Measurements from ENCODE around the gene PPP1R14C.
A peak's percentile ranks its signal among the peaks of the same experiment; 100 is the strongest.

The PPP1R14C gene

DNA sequence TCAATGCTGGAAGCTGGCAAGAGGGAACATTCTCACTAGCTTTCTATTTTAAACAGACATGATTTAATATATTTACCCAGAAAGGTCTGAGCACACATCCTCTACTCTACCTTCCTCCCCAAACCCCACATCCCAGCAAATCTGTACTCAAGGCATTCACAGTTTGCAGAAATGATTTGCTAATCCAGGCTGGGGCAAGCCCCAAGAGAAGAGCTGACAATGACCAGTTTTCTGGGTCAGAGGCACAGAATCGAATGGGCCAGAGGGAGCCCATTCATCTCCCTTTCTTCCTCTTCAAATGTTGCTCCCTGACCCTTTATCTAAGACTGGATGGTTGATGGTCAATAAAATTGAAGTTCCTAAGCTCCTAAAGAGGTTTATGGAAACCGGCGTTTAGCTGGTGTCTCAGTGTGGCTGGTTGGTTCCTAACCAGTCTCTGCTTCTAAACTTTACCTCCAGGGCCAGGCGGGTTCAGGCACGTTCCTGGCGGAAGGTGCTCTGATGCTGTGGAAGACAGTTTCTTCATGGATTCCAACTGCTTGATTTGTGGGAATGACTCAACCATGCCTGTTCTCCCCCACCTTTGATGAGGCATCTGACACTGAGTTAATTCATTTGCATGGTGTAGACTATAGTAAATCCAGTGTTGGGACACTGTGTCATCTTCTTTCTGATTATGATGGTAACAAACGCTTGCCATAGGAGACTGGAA lies 129.6 kb downstream of the PPP1R14C start:
- DNase-seq (ENCODE audit: low read depth) = no peak

DNA sequence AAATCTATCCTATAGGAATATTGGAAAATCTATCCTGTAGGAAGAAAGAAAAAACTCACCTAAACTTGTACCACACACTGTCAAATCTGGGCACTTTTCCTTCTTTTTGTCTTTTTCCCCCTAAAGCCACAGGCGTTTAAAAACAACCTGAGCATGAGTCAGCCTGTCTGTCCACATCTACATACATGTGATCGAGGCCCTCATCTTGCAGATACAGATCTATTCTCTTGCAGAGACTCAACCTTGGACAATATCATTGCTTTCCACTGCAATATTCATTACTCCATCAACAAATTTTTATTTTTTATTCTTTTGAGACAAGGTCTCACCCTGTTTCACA lies 130.1 kb downstream of the PPP1R14C start:
- DNase-seq (ENCODE audit: low read depth) = no peak

DNA sequence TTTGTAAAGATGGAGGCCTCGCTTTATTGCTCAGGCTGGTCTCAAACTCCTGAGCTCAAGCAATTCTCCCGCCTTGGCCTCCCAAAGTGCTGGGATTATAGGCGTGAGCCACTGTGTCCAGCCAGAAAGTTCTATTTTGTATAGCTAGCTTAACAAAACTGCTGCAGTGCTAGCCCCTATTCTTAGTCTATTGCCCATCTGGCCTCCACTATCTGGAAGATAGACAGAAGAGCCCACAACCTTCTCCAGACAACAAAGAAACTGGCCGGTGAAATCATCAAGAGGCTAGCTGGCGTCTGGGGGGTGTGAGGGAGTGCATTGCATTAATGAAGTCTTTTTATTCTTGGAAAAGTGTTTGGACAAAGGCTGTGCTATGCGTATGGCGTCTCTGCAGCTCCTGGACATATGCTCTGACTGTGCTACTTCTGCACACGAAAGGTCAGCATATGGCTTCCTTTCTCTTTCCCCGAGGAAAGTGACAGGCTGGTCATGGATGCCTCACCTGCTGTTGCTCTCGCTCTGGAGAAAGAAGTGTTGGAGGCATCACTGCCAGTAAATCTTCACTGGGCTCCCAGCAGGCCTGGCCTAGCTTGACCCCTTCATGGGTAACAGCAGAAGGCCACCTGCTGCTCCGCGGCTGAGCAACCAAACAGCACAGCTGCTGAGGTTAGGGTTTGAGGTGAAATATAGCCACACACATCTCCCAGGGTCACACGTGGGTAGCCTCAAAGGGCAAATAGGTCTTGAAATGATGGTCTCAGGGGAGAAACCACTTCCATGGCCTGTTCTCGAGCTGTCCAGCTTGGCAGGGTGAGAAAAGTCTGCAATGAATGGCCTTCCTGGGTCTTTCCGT lies 130.8 kb downstream of the PPP1R14C start:
- no peak for DNase-seq (ENCODE audit: low read depth)

DNA sequence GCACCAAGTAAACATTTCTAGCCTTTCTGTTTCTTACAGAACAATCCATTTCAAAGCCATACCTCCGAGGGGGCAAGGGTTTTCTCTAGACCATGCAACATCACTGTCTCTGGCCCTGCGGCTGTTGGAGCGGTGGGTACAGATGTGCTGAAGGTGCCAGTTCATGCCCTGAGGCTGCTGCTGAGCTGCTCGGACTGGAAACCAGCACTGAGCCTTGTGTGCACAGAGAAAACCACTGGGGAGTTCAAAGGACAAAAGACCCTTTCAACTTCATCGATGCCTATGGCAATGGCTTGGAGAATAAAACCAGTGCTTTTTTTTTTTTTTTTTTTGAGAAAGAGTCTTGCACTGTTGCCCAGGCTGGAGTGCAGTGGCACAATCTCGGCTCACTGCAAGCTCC lies 132.6 kb downstream of the PPP1R14C start:
- DNase-seq (ENCODE audit: low read depth) = no peak

DNA sequence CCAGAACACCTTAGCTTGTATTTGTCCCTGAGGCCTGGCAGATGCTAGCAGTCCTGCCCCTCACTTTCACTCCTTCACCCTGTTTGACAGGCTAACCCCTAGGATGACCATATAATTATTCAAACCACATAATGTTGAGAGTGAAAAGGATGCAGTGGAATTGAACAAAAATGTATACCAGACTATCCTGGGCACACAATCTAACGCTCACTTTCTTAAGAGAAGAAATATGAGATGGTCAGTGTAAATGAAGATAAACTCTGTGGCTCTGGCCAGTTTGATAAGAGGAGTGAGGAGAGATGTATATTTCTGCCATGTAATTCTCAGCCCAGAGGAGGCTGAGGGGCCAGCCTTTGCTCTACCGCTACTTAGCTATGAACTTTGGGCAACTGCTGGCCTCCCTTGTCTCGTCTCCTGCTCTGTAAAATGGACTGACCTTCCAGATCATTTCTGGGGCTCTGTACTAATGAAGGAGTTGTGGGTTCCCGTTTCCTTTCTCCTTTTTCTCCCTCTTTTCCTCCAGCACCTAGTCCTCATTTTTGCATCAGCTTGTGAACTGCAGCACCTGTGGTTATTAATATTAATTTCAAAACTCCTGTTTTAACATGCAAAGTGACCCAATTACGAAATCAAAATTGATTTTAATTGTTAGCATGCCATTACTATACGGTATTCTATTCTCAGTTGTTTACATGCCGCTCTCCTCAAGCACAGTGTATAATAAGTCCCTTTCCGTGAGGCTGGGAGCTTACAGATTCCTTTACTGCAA lies 133.5 kb downstream of the PPP1R14C start:
- no peak for DNase-seq (ENCODE audit: low read depth)

DNA sequence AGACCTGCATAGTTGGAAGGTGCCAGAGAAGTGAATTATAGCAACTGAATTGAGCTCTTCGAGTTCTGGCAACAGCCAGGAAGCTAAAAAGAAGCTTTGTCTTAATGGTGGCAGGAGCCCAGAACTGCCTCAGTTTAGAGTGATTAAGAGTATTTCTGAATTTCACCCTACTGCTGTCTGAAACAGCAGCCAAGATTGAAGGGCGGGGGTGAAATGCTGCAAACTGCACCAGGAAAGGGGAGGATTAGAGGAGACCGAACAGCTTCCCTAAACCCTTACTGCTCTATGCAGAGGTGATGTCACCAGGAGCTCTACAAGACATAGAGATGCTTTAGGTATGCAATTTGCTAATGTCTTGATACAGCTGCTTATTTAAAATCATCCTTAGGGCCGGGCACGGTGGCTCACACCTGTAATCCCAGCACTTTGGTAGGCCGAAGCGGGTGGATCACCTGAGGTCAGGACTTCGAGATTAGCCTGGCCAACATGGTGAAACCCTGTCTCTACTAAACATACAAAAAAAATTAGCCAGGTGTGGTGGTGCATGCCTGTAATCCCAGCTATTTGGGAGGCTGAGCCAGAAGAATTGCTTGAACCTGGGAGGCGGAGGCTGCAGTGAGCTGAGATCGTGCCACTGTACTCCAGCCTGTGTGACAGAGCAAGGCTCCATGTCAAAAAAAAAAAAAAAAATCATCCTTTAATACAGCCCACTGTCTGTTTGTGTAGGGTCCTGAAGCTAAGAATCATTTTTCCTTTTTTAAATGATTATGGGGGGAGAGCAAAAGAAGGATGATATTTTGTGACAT lies 134.3 kb downstream of the PPP1R14C start:
- DNase-seq (ENCODE audit: low read depth) = no peak

DNA sequence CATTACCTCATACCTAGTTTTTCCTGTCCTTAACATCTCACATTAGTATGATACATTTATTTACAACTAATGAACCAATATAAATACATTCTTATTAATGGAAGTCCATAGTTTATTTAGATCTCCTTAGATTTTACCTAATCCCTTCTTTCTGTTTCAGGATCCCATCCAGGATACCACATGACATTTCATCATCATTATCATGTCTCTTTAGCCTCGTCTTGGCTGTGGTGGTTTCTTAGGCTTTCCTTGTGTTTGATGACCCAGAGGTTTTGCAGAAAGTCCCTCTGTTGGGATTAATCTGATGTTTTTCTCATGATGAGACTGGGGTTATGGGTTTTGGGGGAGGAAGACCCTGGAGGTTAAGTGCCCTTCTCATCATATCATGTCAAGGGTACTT lies 136.7 kb downstream of the PPP1R14C start:
- DNase-seq (ENCODE audit: low read depth) = no peak

DNA sequence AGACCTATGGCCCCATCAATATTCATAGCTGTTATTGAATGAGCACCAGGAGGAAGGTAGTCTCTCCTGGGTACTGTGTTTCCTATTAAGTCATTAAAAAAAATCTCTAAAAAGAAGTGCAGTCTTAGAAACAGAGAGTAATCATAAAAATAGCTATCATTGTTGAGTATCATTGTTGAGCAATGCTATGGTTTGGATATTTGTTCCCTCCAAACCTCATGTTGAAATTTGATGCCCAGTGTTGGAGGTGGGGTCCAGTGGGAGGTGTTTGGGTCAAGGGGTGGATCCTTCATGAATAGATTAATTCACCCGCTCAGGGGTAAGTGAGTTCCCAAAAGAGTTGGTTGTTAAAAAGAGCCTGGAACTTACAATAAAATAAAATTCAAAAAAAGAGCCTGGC lies 137.9 kb downstream of the PPP1R14C start:
- no peak for DNase-seq (ENCODE audit: low read depth)

DNA sequence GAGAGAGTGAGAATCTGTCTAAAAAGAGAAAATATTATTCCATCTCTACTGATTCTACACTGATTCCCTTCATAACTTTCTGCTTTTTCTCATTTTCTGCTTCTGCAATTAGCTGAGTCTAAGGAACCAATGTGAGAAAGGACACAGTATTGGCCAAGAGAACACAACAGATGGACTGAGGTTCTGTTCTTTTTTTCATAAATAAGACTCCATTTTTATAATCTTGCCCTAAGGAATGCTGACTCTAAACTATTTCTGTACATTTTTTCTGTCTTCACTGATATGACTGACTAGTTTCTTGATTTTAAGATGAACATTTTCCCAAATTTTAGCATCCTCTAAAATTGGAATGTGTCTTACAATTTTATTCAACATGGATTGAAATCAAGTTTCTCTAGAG lies 138.9 kb downstream of the PPP1R14C start:
- DNase-seq (ENCODE audit: low read depth) = no peak

DNA sequence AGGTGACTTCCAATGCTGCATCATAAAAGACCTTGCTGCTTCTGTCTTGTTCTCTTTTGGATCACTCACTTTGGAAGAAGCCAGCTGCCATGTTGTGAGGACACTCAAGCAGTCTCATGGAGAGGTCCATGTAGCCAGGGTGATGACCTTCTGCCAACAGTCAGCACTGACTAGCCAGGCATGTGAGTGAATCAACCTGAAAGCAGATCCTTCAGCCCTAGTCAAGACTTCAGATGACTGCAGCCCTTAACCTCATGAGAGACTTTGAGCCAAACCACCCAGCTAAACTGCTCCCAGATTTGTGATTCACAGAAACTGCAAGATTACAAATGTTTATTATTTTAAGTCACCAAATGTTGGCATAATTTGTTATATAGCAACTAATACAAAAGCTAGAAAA lies 140.0 kb downstream of the PPP1R14C start:
- DNase-seq (ENCODE audit: low read depth) = no peak

DNA sequence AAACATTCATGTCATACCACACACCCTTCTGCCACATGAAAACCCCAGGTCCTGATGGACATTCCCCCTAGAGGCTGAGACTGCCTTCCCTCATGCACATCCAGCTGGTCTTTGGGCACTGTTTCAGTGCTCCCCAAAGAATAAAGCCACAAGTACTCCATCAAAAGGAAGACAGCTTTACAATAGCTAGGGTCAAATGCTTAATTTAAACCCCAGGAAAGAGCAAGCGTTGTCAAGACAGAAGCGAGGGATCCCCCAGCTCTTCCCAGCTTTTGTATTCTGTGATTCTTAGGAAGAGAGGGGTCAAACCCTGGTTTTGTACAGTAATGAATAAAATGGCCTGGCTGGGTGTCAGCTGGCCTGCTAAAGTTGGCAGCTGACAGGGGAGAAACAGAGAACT lies 143.6 kb downstream of the PPP1R14C start:
- DNase-seq (ENCODE audit: low read depth) = no peak

DNA sequence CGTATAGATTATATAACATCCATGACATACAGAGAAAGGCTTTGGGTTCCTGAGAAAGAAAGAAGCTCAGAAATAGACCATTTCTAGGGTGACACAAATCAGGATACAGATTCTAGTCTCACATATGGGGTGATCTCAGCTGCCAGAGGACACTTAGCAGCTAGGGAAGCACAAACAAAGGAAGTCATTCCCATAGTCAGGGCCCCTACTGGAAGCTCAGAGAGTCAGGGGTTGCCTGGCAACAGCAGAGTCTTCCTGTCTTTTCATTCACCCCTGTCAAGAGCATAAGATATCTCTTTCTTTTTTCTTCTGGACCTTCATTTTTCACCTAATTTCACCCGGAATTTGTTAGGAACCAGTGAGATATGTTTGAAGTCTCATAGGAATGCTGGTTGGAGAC lies 144.1 kb downstream of the PPP1R14C start:
- DNase-seq (ENCODE audit: low read depth) = no peak

DNA sequence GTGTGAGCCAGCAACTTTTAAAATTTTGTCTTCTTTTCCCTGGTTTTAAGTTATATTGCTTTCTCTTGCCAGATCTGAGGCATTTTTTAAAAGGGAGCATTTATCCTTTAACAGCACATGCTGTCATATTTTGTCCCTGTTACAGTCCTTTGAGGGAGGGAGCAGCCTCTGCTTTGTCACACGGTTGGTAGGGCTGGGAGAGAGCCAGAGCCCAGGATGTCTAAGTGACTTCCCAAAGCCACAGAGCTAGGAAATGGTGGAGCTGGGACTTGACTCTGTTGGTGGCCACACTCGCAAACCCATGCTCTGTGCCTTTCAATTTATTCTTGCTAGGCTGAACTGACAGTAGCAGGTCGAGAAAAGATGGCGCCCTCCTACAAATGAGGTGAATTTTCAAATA lies 145.6 kb downstream of the PPP1R14C start:
- DNase-seq (ENCODE audit: low read depth) = no peak

DNA sequence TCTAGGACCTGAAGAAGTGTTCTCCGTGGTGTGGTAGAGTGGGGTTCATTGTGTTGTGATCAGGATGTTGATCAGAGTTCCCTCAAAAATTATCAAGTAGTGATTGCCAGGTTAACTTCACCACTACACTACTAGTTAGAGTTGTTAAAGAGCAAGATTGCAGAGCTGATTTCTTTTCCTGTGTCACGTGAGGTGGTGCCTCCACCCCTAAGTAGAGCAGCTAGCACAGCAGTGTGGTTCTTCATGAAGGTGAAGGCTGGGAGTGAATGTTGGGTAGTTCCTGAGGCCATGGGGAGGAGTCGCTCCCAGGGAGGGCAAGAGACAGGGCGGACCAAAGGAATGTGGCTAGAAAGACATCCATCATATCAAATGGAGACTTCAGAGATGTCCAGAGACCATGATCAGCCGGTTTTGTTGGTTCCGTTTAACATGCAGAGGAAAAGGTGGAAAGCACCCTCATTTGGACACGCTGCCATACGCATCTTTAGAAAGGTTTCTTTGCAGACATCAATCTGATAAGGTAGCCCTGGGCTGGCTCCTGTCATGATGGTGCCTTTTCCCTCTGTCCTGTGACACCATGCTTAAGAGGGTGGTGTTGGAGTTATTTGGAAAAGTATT lies 146.7 kb downstream of the PPP1R14C start:
- no peak for DNase-seq (ENCODE audit: low read depth)

DNA sequence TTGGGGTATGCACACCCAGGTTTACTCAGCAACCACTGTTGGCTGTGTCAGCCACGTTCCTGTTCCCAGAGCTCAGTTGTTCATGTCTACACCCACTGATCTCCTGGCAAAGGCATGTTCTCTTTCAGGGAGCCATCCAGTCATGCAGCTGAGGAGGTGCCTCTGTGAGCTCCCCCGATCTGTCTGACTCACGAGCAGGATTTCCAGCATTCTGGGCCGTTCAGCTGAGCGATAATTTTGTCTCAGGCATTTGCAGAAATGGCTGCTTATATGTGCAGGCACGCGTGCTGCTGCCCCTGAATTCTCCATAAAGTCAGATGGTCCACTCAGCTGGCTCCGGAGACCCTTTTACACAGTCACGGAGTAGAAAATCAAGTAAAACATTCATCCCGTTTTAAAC lies 147.6 kb downstream of the PPP1R14C start:
- no peak for DNase-seq (ENCODE audit: low read depth)

DNA sequence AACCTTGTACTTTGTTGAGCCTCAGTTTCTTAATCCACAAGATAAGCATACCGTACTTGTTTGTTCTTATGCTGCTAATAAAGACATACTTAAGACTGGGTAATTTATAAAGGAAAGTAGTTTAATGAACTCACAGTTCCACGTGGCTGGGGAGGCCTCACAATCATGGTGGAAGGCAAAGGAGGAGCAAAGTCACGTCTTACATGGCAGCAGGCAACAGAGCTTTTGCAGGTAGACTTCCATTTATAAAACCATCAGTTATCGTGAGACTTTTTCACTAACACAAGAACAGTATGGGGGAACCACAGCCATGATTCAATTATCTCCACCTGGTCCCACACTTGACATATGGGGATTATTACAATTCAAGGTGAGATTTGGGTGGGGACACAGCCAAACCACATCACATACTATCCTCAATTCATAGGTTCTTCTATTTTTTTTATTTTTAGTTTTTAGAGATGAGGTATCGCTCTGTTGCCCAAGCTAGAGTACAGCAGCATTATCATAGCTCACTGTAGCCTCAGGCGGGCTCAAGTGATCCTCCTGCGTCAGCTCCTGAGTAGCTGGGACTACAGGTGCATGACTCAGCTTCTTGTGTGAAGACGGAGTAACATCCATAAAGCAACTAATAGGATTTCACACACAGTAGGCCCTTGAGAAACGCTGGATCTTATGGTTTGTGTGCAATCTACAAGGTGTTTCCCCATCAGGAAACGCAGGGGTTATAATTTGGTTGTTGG lies 149.3 kb downstream of the PPP1R14C start:
- no peak for DNase-seq (ENCODE audit: low read depth)

DNA sequence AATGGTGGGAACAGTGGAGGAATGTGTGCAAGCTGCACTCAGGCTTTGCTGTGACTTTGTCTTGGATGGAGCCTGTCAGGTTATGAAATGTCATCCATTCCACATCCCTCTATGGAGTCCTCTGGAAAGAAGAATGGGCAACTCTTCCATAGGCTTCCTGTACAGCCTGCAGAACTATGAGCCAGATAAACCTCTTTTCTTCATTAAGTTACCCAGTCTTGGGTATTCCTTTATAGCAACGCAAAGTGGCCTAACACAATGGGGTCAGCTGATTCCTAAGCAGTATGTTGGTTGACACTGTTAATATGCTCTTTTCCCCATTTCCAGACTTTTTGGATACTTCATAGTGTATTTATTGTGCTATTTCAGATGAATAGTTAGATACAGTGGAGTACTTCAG lies 150.2 kb downstream of the PPP1R14C start:
- no peak for DNase-seq (ENCODE audit: low read depth)

DNA sequence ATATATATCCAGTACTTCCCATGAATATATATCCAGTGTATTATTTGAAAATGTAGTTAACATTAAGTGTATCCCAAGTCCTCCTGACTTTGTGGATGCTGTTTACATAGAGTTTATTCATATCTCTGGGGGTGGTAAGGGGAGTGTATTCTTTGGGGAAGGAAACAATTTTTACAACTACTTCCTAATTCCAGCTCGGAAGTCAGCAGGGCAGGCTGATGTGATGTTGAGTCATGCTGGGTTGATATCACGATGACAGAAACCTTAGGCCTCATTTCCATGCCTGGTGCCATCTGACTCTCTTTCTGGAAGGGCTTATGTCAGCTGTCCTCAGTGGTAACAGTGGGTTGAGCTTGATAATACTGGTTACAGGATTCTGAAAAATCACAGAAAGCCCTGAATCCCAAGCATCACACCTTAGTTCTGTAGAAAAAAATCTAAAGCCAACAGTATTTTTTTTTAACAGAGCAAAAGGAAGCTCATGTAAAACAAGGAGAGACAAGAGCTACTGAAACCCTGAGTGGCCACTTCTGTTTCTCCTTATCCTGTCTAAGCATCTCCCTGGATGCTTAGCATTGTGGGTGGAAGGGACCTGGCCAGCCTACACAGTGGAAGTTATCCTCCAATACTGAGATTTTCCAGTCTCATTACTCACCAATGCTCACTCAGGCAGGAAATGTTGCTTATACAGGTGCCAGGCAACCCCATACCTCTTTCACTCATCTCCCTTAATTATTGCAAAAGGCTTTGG lies 150.8 kb downstream of the PPP1R14C start:
- DNase-seq (ENCODE audit: low read depth) = no peak

DNA sequence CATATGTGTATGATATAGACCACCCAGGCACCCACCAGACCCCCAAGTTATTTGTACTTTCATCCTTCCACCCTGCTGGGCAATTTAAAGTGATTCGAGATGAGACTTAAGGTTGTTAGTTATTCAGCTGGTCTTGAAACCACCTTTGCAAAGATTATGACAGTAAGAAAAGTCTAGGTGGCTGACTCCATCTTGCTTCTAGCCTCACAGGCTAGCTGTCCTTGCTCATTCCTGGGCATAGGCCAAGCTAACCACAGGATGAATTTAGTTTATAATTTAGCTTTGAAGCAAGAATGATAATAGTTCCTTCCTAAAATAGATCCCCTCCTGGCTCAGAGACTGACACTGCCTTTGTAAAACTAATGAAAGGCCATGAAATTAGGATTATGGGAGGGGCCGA lies 154.0 kb downstream of the PPP1R14C start:
- DNase-seq (ENCODE audit: low read depth) = no peak

DNA sequence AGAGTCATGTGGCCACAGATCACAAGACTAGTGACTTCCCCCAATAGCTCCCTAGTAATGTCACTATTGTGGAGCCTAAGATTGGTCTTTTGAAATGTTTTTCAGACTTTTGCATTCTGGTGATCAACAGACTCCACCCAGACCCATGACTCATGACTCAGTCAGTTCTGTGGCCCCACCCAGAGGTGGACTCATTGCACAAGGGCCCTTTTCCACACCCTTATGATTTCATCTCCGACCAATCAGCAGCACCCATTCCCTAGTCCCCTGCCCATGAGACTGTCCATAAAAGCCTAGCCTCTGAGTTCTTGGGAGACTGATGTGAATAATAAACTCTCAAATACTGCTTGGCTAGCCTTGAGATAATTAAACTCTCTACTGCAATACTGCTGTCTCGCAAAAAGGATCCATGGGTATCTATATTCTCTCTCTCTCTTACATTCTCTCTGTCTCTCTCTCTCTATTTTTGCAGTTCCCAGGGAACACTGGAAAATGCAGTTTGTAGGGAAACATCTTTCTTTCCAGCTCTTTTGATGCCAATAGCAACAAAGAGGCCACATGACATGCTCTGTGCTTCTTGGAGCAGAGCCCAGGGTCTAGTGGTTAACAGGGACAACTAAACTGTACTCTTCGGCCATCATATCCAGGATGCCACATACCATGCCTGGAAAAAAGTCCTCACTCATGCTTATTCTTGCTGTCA lies 154.6 kb downstream of the PPP1R14C start:
- peak; percentile 51 for DNase-seq (ENCODE audit: low read depth)
